A673 (cell line): ENCODE data around the gene CLDN17. TPM values are rescaled to one million over a fixed set of nuclear protein-coding genes. Genes with fewer than 3 reads are reported as not detected.

ENCODE experiments used
- Bru-seq: library from RNA; stranded (reverse); fragments of 400-500 nt; gene quantifications from one replicate; lab custom pipeline; 2021; lab: Mats Ljungman, UMichigan
- BruChase-seq, 2 experiments: library from RNA; stranded (reverse); fragments of 400-500 nt; gene quantifications; one replicate each; lab custom pipeline; 2021; lab: Mats Ljungman, UMichigan
- BruUV-seq: library from RNA; stranded (reverse); fragments of 400-500 nt; replicated peaks from 2 replicates; lab custom pipeline; 2021; lab: Mats Ljungman, UMichigan
- CTCF ChIA-PET: fragments of 300-600 bp; sonication (Branson Sonifier 250); formaldehyde crosslinking; loops from one replicate; lab custom pipeline; 2022; ENCODE audit warnings: antibody characterized with exemption; lab: Charles Lee
- POLR2A ChIA-PET: fragments of 300-600 bp; sonication (Branson Sonifier 250); formaldehyde crosslinking; loops from one replicate; lab custom pipeline; 2022; ENCODE audit warnings: antibody characterized with exemption; ENCODE audit not compliant: low non-redundant PET; lab: Charles Lee
- DNase-seq: peaks from one replicate; pipeline ENCODE4 v3.0.0-alpha.2; 2015; ENCODE audit warnings: low spot score
- H3K27ac ChIP-seq: fragments of 200-600 bp; sonication (generic); 2 replicates; pipeline ENCODE4 v1.5.1; 2016; ENCODE audit warnings: mixed run types, low read depth, mild to moderate bottlenecking, mixed read lengths, antibody characterized with exemption, low read length; ENCODE audit not compliant: poor library complexity, severe bottlenecking
- H3K27me3 ChIP-seq: fragments of 200-600 bp; sonication (generic); replicated peaks from 2 replicates; pipeline ENCODE4 v1.6.1; 2017; ENCODE audit warnings: mixed run types, low read depth, mild to moderate bottlenecking, mixed read lengths, antibody characterized with exemption, low read length; ENCODE audit not compliant: insufficient read depth, poor library complexity
- H3K36me3 ChIP-seq: fragments of 200-600 bp; sonication (generic); 2 replicates; pipeline ENCODE4 v1.6.1; 2016; ENCODE audit warnings: mixed run types, mild to moderate bottlenecking, mixed read lengths, antibody characterized with exemption, low read length; ENCODE audit not compliant: insufficient read depth, poor library complexity, severe bottlenecking
- H3K4me1 ChIP-seq: fragments of 200-600 bp; sonication (generic); 2 replicates; pipeline ENCODE4 v1.6.1; 2017; ENCODE audit warnings: mixed run types, mild to moderate bottlenecking, mixed read lengths, antibody characterized with exemption, low read length; ENCODE audit not compliant: insufficient read depth, poor library complexity, severe bottlenecking
- H3K4me3 ChIP-seq: fragments of 200-600 bp; sonication (generic); 2 replicates; pipeline ENCODE4 v1.5.1; 2016; ENCODE audit warnings: low read depth, mixed run types, mild to moderate bottlenecking, mixed read lengths, low read length; ENCODE audit not compliant: poor library complexity, severe bottlenecking
- H3K9me3 ChIP-seq: fragments of 200-600 bp; sonication (generic); 2 replicates; pipeline ENCODE4 v1.6.1; 2016; ENCODE audit warnings: mixed run types, low read depth, mild to moderate bottlenecking, mixed read lengths, antibody characterized with exemption, low read length; ENCODE audit not compliant: poor library complexity, severe bottlenecking
- EZH2 ChIP-seq: fragments of 200-600 bp; sonication (generic); IDR thresholded peaks from 2 replicates; pipeline ENCODE4 v1.6.1; 2017; ENCODE audit warnings: borderline replicate concordance, low read depth, mild to moderate bottlenecking, mixed read lengths, antibody characterized with exemption, low read length; ENCODE audit not compliant: poor library complexity, severe bottlenecking
- intact Hi-C: fragments of 100-400 bp; cut with micrococcal nuclease; formaldehyde crosslinking; loops from one replicate; pipeline ENCODE4 v1.10.0; 2022; ENCODE audit not compliant: unreplicated experiment
- long read RNA-seq: library from polyadenylated mRNA; stranded (forward); transcript quantifications from one replicate; pipeline ENCODE4 v2.0.0, GENCODE V29; 2022
- total RNA-seq: library from RNA; stranded (reverse); gene quantifications from 2 replicates; pipeline ENCODE4 v1.2.3, GENCODE V29; 2021
- TF ChIP-seq, protein P1 (sequence below): fragments of 300-800, 200-600 bp; sonication (generic); conservative IDR thresholded peaks from 2 replicates; pipeline ENCODE4 v1.5.1; 2017; ENCODE audit warnings: low read depth, mild to moderate bottlenecking, antibody characterized with exemption, low read length, moderate library complexity, mixed read lengths

The CLDN17 gene, protein sequence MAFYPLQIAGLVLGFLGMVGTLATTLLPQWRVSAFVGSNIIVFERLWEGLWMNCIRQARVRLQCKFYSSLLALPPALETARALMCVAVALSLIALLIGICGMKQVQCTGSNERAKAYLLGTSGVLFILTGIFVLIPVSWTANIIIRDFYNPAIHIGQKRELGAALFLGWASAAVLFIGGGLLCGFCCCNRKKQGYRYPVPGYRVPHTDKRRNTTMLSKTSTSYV
- total RNA-seq (not detected in 2 replicates), Bru-seq, nascent RNA (not detected), BruChase-seq, experiment 1, labeled RNA remaining after a 2-hour chase (not detected), BruChase-seq, experiment 2, labeled RNA remaining after a 6-hour chase (not detected)
- long read RNA-seq, result 0 reads

DNA sequence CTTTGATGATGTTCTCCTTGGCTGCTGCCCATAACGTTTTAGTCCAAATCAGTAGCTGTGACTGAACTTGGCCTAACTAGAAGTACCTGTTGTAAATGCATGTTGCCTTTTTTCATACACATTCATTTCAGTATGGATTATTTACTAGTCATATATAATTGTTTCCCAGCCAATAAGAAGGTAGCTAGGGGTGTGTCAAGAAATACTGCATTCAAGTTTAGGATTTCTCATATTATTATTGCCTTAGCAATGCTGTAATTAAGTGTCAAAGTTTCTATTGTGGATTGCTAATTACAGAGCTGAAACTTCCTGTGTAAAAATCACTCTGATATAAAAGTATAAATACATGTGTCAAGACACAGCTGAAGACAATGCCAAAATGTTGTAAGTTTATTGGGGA lies at the start of gene CLDN17:
Gene CLDN17 (minus strand): TSS at position 101 of the 400 bp plus-strand sequence. CDS start 188 bp downstream, outside the sequence.
- no peak for DNase-seq
- POLR2A ChIA-PET, result no interaction called here
- BruUV-seq, result no TSS peak

DNA sequence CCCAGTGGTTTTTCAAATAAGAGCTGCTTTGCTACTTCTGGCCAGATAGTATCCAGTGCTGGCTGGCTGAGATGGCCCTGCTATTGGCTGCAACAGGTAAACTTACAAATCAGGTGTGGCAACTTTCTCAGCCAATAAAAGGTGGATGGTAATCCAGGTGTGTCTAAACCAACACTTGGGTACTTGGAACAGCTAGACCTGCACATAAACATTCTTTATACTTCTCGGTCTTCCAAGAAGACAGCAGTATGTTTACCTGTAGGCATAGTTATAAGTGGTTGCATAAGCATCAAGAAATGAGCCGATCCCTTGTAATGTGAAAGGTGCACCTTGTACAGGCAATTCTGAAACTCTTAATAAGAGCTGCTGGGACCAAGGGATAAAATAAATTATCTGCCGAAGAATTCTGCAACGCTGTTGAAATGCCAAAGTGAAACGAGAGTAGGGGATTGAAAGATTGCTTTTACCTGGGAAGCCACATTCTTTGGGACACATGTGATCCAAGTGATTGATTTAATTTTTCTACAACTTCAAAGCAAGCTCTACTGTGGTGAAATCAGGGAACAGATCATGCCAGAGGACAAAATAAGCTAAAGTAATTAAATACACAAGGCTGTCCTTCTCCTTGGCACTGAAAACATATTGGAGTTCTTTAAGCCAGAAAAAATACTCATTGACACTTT lies 49.6 kb upstream of the CLDN17 start, which contains the start of gene CLDN8:
Gene CLDN8 (minus strand): TSS at position 57 of the 683 bp plus-strand sequence. CDS start 172 bp downstream, outside the sequence.
- intact Hi-C loops, result no loop called here
- POLR2A ChIA-PET, result no interaction called here
- CTCF ChIA-PET, result no interaction called here

More for the DNA sequence above, at the start of gene CLDN17:
- TF ChIP-seq EZH2, result no peak
- TF ChIP-seq, protein P1, sequence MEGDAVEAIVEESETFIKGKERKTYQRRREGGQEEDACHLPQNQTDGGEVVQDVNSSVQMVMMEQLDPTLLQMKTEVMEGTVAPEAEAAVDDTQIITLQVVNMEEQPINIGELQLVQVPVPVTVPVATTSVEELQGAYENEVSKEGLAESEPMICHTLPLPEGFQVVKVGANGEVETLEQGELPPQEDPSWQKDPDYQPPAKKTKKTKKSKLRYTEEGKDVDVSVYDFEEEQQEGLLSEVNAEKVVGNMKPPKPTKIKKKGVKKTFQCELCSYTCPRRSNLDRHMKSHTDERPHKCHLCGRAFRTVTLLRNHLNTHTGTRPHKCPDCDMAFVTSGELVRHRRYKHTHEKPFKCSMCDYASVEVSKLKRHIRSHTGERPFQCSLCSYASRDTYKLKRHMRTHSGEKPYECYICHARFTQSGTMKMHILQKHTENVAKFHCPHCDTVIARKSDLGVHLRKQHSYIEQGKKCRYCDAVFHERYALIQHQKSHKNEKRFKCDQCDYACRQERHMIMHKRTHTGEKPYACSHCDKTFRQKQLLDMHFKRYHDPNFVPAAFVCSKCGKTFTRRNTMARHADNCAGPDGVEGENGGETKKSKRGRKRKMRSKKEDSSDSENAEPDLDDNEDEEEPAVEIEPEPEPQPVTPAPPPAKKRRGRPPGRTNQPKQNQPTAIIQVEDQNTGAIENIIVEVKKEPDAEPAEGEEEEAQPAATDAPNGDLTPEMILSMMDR, result no peak
- H3K36me3 ChIP-seq, result no peaks in the 10 kb centered on the region
- intact Hi-C loops, result no loop called here
- H3K4me1 ChIP-seq, result no peaks in the 10 kb centered on the region
- CTCF ChIA-PET, result no interaction called here
- no peaks in the 10 kb centered on the region for H3K27me3 ChIP-seq
- no peak within 1 kb of the TSS for H3K4me3 ChIP-seq
- H3K9me3 ChIP-seq, result no peaks in the 10 kb centered on the region
- H3K27ac ChIP-seq, result no peak within 1 kb of the TSS

DNA sequence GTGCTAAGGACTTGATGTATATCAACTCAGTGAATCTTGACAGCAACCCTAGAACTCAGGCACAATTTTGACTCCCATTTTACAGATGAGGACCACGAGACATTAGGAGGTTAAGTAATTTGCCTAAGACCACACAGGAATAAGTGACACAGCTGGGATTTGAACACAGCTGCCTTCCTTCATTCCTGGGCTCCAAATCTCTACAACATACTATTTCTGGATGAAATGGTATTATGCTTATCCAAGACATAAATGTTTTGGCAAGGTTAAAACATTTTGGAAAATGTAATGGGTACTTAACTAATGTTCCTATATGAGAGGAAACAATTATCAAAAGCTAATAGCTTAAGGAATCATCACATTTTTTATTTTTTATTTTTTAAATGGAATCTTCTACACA lies 44.5 kb upstream of the CLDN17 start:
- ChIA-PET CTCF (no interaction called here), POLR2A (no interaction called here)
- Histone ChIP-seq H3K27ac (no peak overlapping the region), H3K9me3 (no peaks in the 10 kb centered on the region), H3K36me3 (no peaks in the 10 kb centered on the region), H3K4me1 (no peaks in the 10 kb centered on the region), H3K27me3 (no peaks in the 10 kb centered on the region), H3K4me3 (no peak overlapping the region)
- BruUV-seq, result no TSS peak
- no peak for DNase-seq
- no peak for TF ChIP-seq EZH2
- TF ChIP-seq, protein P1, result no peak
- intact Hi-C loops, result loop anchor here (5.0 kb wide), 1 partner anchor 741 kb away; no protein-coding TSS in a partner anchor

More for the DNA sequence above, 49.6 kb upstream of the CLDN17 start, which contains the start of gene CLDN8:
- no TSS peak for BruUV-seq
- no peaks in the 10 kb centered on the region for H3K4me1 ChIP-seq
- no peak within 1 kb of the TSS for H3K27ac ChIP-seq
- H3K27me3 ChIP-seq, result no peaks in the 10 kb centered on the region
- no peak within 1 kb of the TSS for H3K4me3 ChIP-seq
- no peaks in the 10 kb centered on the region for H3K9me3 ChIP-seq
- H3K36me3 ChIP-seq, result no peaks in the 10 kb centered on the region
- TF ChIP-seq, protein P1, result no peak
- TF ChIP-seq EZH2, result no peak
- no peak for DNase-seq
